Esophagus squamous epithelium (tissue), 4 donors: Measurements from ENCODE around the gene MEGF6.

Source experiments
- POLR2A ChIP-seq, 4 donors: fragments of 450-650 bp; IDR thresholded peaks; one replicate each; pipeline ENCODE4 v1.6.1; 2017; ENCODE audit warnings: antibody characterized with exemption in 4 of 4, mild to moderate bottlenecking in 4 of 4, moderate library complexity in 3 of 4
- TF ChIP-seq, protein P1 (sequence below), 6 experiments: fragments of 450-650 bp in 4 of 6; fragments of 200-600 bp in 2 of 6; sonication (generic) in 2 of 6; IDR thresholded peaks; one replicate each; pipeline ENCODE4 v1.5.1; 2016 to 2019; ENCODE audit warnings: antibody characterized with exemption in 6 of 6, mild to moderate bottlenecking in 4 of 6, moderate library complexity in 4 of 6

DNA sequence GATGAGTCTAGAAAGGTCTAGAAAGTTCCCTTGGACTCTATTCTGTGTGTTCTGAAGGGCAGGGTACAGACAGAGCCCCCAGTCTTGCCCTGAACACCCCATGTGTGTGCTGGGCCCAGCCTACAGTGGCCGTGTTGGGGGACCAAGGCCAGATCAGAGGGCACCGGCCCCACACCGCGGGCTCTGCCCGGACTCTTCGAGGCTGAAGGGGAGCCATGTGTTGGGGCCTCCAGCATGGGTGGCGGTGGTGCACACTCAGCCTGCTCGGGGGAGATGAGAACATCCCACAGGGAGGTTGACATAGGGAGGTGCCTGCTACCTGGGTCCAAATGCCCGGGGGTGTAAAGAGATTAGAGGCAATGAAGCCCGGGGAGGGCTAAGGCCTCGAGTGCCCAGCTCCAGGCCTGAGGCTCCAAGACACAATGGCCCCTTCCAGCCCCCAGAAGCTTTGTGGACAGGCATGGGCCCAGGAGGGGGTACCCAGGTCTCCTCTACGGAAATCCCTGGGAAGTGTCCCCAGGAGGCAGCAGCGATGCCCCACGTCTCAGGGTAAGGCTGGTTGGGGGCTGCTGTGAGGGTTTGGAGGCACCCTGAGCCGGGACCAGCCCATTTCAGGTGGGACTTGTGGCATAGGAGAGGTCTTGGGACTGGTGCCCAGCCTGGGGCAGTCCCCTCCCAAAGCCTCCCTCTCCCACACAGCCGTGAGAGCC lies 144.8 kb downstream of the MEGF6 start:
- TF ChIP-seq, protein P1, sequence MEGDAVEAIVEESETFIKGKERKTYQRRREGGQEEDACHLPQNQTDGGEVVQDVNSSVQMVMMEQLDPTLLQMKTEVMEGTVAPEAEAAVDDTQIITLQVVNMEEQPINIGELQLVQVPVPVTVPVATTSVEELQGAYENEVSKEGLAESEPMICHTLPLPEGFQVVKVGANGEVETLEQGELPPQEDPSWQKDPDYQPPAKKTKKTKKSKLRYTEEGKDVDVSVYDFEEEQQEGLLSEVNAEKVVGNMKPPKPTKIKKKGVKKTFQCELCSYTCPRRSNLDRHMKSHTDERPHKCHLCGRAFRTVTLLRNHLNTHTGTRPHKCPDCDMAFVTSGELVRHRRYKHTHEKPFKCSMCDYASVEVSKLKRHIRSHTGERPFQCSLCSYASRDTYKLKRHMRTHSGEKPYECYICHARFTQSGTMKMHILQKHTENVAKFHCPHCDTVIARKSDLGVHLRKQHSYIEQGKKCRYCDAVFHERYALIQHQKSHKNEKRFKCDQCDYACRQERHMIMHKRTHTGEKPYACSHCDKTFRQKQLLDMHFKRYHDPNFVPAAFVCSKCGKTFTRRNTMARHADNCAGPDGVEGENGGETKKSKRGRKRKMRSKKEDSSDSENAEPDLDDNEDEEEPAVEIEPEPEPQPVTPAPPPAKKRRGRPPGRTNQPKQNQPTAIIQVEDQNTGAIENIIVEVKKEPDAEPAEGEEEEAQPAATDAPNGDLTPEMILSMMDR (IDR thresholded peaks at IDR 0.05): no peak
- TF ChIP-seq POLR2A (IDR thresholded peaks at IDR 0.05): no peak
